HepG2 (cell line): ENCODE results near the gene TRIM7. TPM values are rescaled to one million over a fixed set of nuclear protein-coding genes. Genes with fewer than 3 reads are reported as not detected.

Source experiments
- ATAC-seq: fragments of 200-7000 bp; cut with Tn5 transposase; 3 replicates; pipeline ENCODE4 v1.9.1; 2020; ENCODE audit warnings: mild to moderate bottlenecking, moderate library complexity
- BruUV-seq: library from RNA; stranded (reverse); fragments of 400-500 nt; replicated peaks from 2 replicates; lab custom pipeline; 2021; lab: Mats Ljungman, UMichigan
- CTCF ChIA-PET: fragments of 300-600 bp; formaldehyde crosslinking; extraction: SDS; loops from one replicate; lab custom pipeline; 2021; ENCODE audit warnings: low total read pairs, inconsistent platforms, low intra/inter-chr PET ratio; lab: Yijun Ruan, JAX
- POLR2A ChIA-PET: fragments of 350-600 bp; sonication (Branson Sonifier 250); formaldehyde crosslinking; loops from one replicate; lab custom pipeline; 2020; ENCODE audit warnings: antibody characterized with exemption, inconsistent platforms; lab: Yijun Ruan, JAX
- DNase-seq: peaks from one replicate; pipeline ENCODE4 v3.0.0-alpha.2; 2015; ENCODE audit warnings: low spot score
- FAIRE-seq: peaks from 3 replicates; lab custom pipeline; 2011; peaks lifted over from hg19 to GRCh38; lab: Jason Lieb, UNC
- H2AFZ ChIP-seq: one replicate; pipeline ENCODE4 v1.6.1; 2011; ENCODE audit warnings: low read length, inconsistent platforms
- H3K27ac ChIP-seq: fragments of 300-600 bp; 3 replicates; pipeline ENCODE4 v1.8.0; 2011; ENCODE audit warnings: mixed run types, mild to moderate bottlenecking, mixed read lengths, low read length, inconsistent platforms; ENCODE audit not compliant: insufficient read depth; ENCODE audit errors: extremely low read length
- H3K27me3 ChIP-seq, 2 experiments: fragments of 200-600 bp in 1 of 2; 2 replicates in 1 of 2; 3 replicates in 1 of 2; pipeline versions ENCODE4 v1.6.0 to v1.8.0; 2011; ENCODE audit warnings: low read length in 2 of 2, mild to moderate bottlenecking in 2 of 2, moderate library complexity in 2 of 2, inconsistent platforms in 1 of 2; ENCODE audit not compliant: insufficient read depth in 2 of 2, control insufficient read depth in 1 of 2
- H3K36me3 ChIP-seq, 2 experiments: fragments of 200-600 bp in 1 of 2; replicated peaks in 1 of 2; 2 replicates in 1 of 2; 3 replicates in 1 of 2; pipeline versions ENCODE4 v1.5.1 to v1.8.0; 2011; ENCODE audit warnings: low read length in 2 of 2, inconsistent platforms in 1 of 2; ENCODE audit not compliant: insufficient read depth in 2 of 2, control insufficient read depth in 1 of 2
- H3K4me1 ChIP-seq: 2 replicates; pipeline ENCODE4 v1.5.1; 2012; ENCODE audit warnings: low read length, inconsistent platforms; ENCODE audit not compliant: insufficient read depth
- H3K4me2 ChIP-seq: 2 replicates; pipeline ENCODE4 v1.6.0; 2011; ENCODE audit warnings: low read depth, low read length, inconsistent platforms
- H3K4me3 ChIP-seq, 3 experiments: fragments of 200-600 bp in 1 of 3; sonication (generic), shearing (Covaris generic) in 1 of 3; replicated peaks in 1 of 3; 2 replicates each; pipeline ENCODE4 v1.5.1; 2011 to 2016; ENCODE audit warnings: low read length in 3 of 3, inconsistent platforms in 2 of 3, low read depth in 2 of 3, mild to moderate bottlenecking in 2 of 3, control low read depth in 1 of 3, mixed read lengths in 1 of 3; ENCODE audit not compliant: insufficient read depth in 1 of 3
- H3K79me2 ChIP-seq: one replicate; pipeline ENCODE4 v1.6.1; 2011; ENCODE audit warnings: low read length, inconsistent platforms; ENCODE audit not compliant: insufficient read depth
- H3K9ac ChIP-seq: 2 replicates; pipeline ENCODE4 v1.6.0; 2011; ENCODE audit warnings: mild to moderate bottlenecking, low read depth, low read length, inconsistent platforms; ENCODE audit not compliant: insufficient read depth
- H3K9me3 ChIP-seq: 2 replicates; pipeline ENCODE4 v1.5.1; 2012; ENCODE audit warnings: mild to moderate bottlenecking, low read length
- H4K20me1 ChIP-seq: 2 replicates; pipeline ENCODE4 v1.6.0; 2011; ENCODE audit warnings: inconsistent platforms, mild to moderate bottlenecking, low read length, moderate library complexity; ENCODE audit not compliant: insufficient read depth
- BRF2 ChIP-seq: sonication (generic); formaldehyde crosslinking; IDR thresholded peaks from 2 replicates; pipeline ENCODE4 v1.8.1; 2022; ENCODE audit warnings: mild to moderate bottlenecking, missing genetic modification reagents
- HMGXB3 ChIP-seq: sonication (generic); formaldehyde crosslinking; IDR thresholded peaks from 2 replicates; pipeline ENCODE4 v1.4.0; 2020; ENCODE audit warnings: missing genetic modification reagents, borderline replicate concordance
- HNRNPLL ChIP-seq: fragments of 200-400 bp; formaldehyde crosslinking; IDR thresholded peaks from 2 replicates; pipeline ENCODE4 v1.6.1; 2017; ENCODE audit warnings: mild to moderate bottlenecking, low read depth, low read length; ENCODE audit not compliant: poor library complexity, severe bottlenecking
- MEIS2 ChIP-seq: sonication (generic); formaldehyde crosslinking; IDR thresholded peaks from 2 replicates; pipeline ENCODE4 v1.9.0; 2021; ENCODE audit warnings: mild to moderate bottlenecking, missing genetic modification reagents
- MTA3 ChIP-seq: sonication (generic); formaldehyde crosslinking; IDR thresholded peaks from 2 replicates; pipeline ENCODE4 v1.4.0; 2020; ENCODE audit warnings: missing genetic modification reagents
- NR2F1 ChIP-seq, 2 experiments: fragments of 450-650 bp in 1 of 2; formaldehyde crosslinking in 1 of 2; IDR thresholded peaks; 2 replicates each; pipeline versions ENCODE4 v1.5.0 to v1.6.1; 2016 to 2020; ENCODE audit warnings: mild to moderate bottlenecking in 1 of 2, missing compliant biosample characterization in 1 of 2, missing genetic modification reagents in 1 of 2, moderate library complexity in 1 of 2
- SP4 ChIP-seq: sonication (generic); formaldehyde crosslinking; IDR thresholded peaks from 2 replicates; pipeline ENCODE4 v1.8.1; 2023; ENCODE audit warnings: mild to moderate bottlenecking, missing genetic modification reagents
- ZNF234 ChIP-seq: sonication (generic); formaldehyde crosslinking; conservative IDR thresholded peaks from 2 replicates; pipeline ENCODE4 v1.5.1; 2020; ENCODE audit warnings: mild to moderate bottlenecking, missing genetic modification reagents
- ZNF547 ChIP-seq: sonication (generic); formaldehyde crosslinking; IDR thresholded peaks from 2 replicates; pipeline ENCODE4 v1.5.1; 2020; ENCODE audit warnings: mild to moderate bottlenecking, missing genetic modification reagents
- ZNF687 ChIP-seq: sonication (generic); formaldehyde crosslinking; IDR thresholded peaks from 2 replicates; pipeline ENCODE4 v1.5.1; 2020; ENCODE audit warnings: mild to moderate bottlenecking, missing genetic modification reagents, moderate library complexity
- ZNF772 ChIP-seq: sonication (generic); formaldehyde crosslinking; IDR thresholded peaks from 2 replicates; pipeline ENCODE4 v1.5.0; 2020; ENCODE audit warnings: mild to moderate bottlenecking, missing genetic modification reagents
- ZNF777 ChIP-seq: sonication (generic); formaldehyde crosslinking; IDR thresholded peaks from 2 replicates; pipeline ENCODE4 v1.4.0; 2020; ENCODE audit warnings: missing genetic modification reagents
- WGBS: methylation state at CpG from one replicate; pipeline ENCODE4 v1.1.6; 2017; ENCODE audit warnings: low lambda C conversion rate; 5-methylcytosine and 5-hydroxymethylcytosine counted together
- in situ Hi-C: cut with HindIII; loops from 2 replicates; pipeline ENCODE4 v1.10.0; 2017; ENCODE audit warnings: low pct_unique_long_range_greater_than_20kb; ENCODE audit not compliant: extremely low pct_ligation_motif_present
- intact Hi-C: fragments of 100-400 bp; cut with micrococcal nuclease; formaldehyde crosslinking; loops from one replicate; pipeline ENCODE4 v1.10.0; 2022; ENCODE audit not compliant: unreplicated experiment
- polyA plus RNA-seq, 8 experiments: library from polyadenylated mRNA; depleted of rRNA in 3 of 8; stranded (reverse) in 7 of 8; unstranded in 1 of 8; fragments of >200 nt; fragmentation: Illumina TruSeq in 4 of 8; extraction: Trizol in 4 of 8; gene quantifications; 2 replicates each; pipeline versions ENCODE4 v1.2.1 to v1.2.3, GENCODE V29; 2011 to 2016; ENCODE audit warnings: low read depth in 4 of 8, missing spikeins in 1 of 8, mixed read lengths in 1 of 8; ENCODE audit not compliant: insufficient read depth in 1 of 8
- total RNA-seq, 5 experiments: library from RNA; depleted of rRNA; stranded (reverse); fragments of >200 nt; fragmentation: Illumina TruSeq; extraction: Trizol; gene quantifications; 2 replicates each; pipeline ENCODE4 v1.2.3, GENCODE V29; 2016; ENCODE audit warnings: low read depth in 1 of 5

The TRIM7 gene
- total and polyA plus RNA-seq, 2 of the 13 experiments (the other 11 are each of a cell fraction or from before 2014, with no cell fraction given), result 0.13 TPM; not detected in 1

- ChIA-PET CTCF (no interaction called here), POLR2A (interaction anchor here (0.6 to 7.4 kb wide), 8 partner anchors 9 to 346 kb away, joined by 3 to 104 read pairs (median 18); partner anchors contain the start of genes RACK1 and TRIM41)
- in situ Hi-C loops (no loop called here), intact Hi-C loops (loop anchor here (1.0 kb wide), 1 partner anchor 12 kb away; no protein-coding TSS in a partner anchor)
- H3K4me3 ChIP-seq, result peak overlapping the region; percentile 56 to 82 (median 67)
- no peaks in the 10 kb centered on the region for H3K36me3 ChIP-seq
- no peaks in the 10 kb centered on the region for H3K9me3 ChIP-seq
- H3K4me1 ChIP-seq, result peaks cover 38% of the 10 kb centered on the region
- DNase-seq (no peak), FAIRE-seq (no peak), ATAC-seq (peak; percentile 19)
- H3K9ac ChIP-seq, result peak overlapping the region; percentile 3; the same call in 1 of the 2 replicates
- H3K27ac ChIP-seq, result no peak overlapping the region
- H3K79me2 ChIP-seq, result no peaks in the 10 kb centered on the region
- H3K4me2 ChIP-seq, result peak overlapping the region; percentile 97
- BruUV-seq, result no TSS peak
- H3K27me3 ChIP-seq, result peaks cover 4 to 48% of the 10 kb centered on the region in 2 experiments; a peak in 4 of 5 replicates
- 3% methylated on average over 37 of the region's 37 CpGs for WGBS
- H4K20me1 ChIP-seq, result no peaks in the 10 kb centered on the region
- no peak overlapping the region for H2AFZ ChIP-seq
- TF ChIP-seq HNRNPLL, result peak; percentile 25
- 0 out of 2 replicates have a peak, but pooled peaks have one; percentile 3 for TF ChIP-seq ZNF547
- no peak for TF ChIP-seq BRF2
- 0 out of 2 replicates have a peak, but pooled peaks have one; percentile 10 for TF ChIP-seq HMGXB3
- TF ChIP-seq ZNF777 (CRISPR knock-in tag), result peak; percentile 2; the same call in 1 of the 2 replicates
- TF ChIP-seq ZNF234 (CRISPR knock-in tag), result 0 out of 2 replicates have a peak, but pooled peaks have one; percentile 6
- TF ChIP-seq NR2F1 (CRISPR knock-in tag; IDR thresholded peaks at IDR 0.05), result no peak
- TF ChIP-seq ZNF772 (CRISPR knock-in tag), result peak; percentile 1; the same call in 1 of the 2 replicates
- TF ChIP-seq SP4, result no peak
- TF ChIP-seq MTA3 (CRISPR knock-in tag), result no peak
- TF ChIP-seq ZNF687 (CRISPR knock-in tag), result 0 out of 2 replicates have a peak, but pooled peaks have one; percentile 43
- TF ChIP-seq MEIS2 (CRISPR knock-in tag), result no peak
Measured at GRCh38 chr5:181205761-181206649, 1.0 kb upstream of the TRIM7 start.
